Smooth muscle cell (in vitro differentiated cells): Measurements from ENCODE around the gene LRIG1. TPM values are rescaled to one million over a fixed set of nuclear protein-coding genes. Genes with fewer than 3 reads are reported as not detected.

Experiments used
- DNase-seq: peaks from one replicate; lab custom pipeline; 2025; ENCODE audit not compliant: unreplicated experiment; lab: John Stamatoyannopoulos, UW
- H2AFZ ChIP-seq: fragments of 200-600 bp; sonication (generic); 2 replicates; pipeline ENCODE4 v1.6.0; 2016; ENCODE audit warnings: antibody characterized with exemption, low read depth, mild to moderate bottlenecking
- H3F3A ChIP-seq: fragments of 200-600 bp; sonication (generic); 2 replicates; pipeline ENCODE4 v1.6.0; 2017; ENCODE audit warnings: antibody characterized with exemption, low read depth
- H3K27ac ChIP-seq: fragments of 200-600 bp; sonication (generic); 2 replicates; pipeline ENCODE4 v1.5.1; 2016; ENCODE audit warnings: low read depth, mild to moderate bottlenecking
- H3K27me3 ChIP-seq: fragments of 200-600 bp; sonication (generic); 2 replicates; pipeline ENCODE4 v1.6.1; 2016; ENCODE audit warnings: low read depth, mild to moderate bottlenecking
- H3K36me3 ChIP-seq: fragments of 200-600 bp; sonication (generic); 2 replicates; pipeline ENCODE4 v1.5.1; 2016; ENCODE audit warnings: low read depth
- H3K4me1 ChIP-seq: fragments of 200-600 bp; sonication (generic); 2 replicates; pipeline ENCODE4 v1.5.1; 2016; ENCODE audit warnings: low read depth
- H3K4me2 ChIP-seq: fragments of 200-600 bp; sonication (generic); 2 replicates; pipeline ENCODE4 v1.6.0; 2016; ENCODE audit warnings: mild to moderate bottlenecking
- H3K4me3 ChIP-seq: fragments of 200-600 bp; sonication (generic); 2 replicates; pipeline ENCODE4 v1.5.1; 2016; ENCODE audit warnings: mild to moderate bottlenecking
- H3K79me2 ChIP-seq: fragments of 200-600 bp; sonication (generic); 2 replicates; pipeline ENCODE4 v1.6.0; 2016; ENCODE audit warnings: low read depth, mild to moderate bottlenecking
- H3K9ac ChIP-seq: fragments of 200-600 bp; sonication (generic); 2 replicates; pipeline ENCODE4 v1.6.0; 2016; ENCODE audit warnings: low read depth
- H3K9me3 ChIP-seq: fragments of 200-600 bp; sonication (generic); replicated peaks from 2 replicates; pipeline ENCODE4 v1.5.1; 2016; ENCODE audit warnings: low read depth
- H4K20me1 ChIP-seq: fragments of 200-600 bp; sonication (generic); 2 replicates; pipeline ENCODE4 v1.6.0; 2016; ENCODE audit warnings: low read depth
- CTCF ChIP-seq: fragments of 200-600 bp; sonication (generic); IDR thresholded peaks from 2 replicates; pipeline ENCODE4 v1.5.1; 2017; ENCODE audit warnings: borderline replicate concordance, mild to moderate bottlenecking, antibody characterized with exemption; ENCODE audit not compliant: insufficient read depth, poor library complexity, severe bottlenecking
- WGBS: methylation state at CpG from one replicate; pipeline ENCODE4 v1.1.7; 2016; ENCODE audit warnings: low lambda C conversion rate; 5-methylcytosine and 5-hydroxymethylcytosine counted together
- polyA plus RNA-seq: library from polyadenylated mRNA; unstranded; fragments of >200 nt; fragmentation: Nextera tagmentation; extraction: Ambion mirVana; gene quantifications from 2 replicates; pipeline ENCODE4 v1.2.1, GENCODE V29; 2016
- total RNA-seq: library from RNA; depleted of rRNA; stranded (reverse); fragments of >200 nt; gene quantifications from 2 replicates; pipeline ENCODE4 v1.2.3, GENCODE V29; 2014

LRIG1 gene
- total and polyA plus RNA-seq, 2 experiments from 2014 or later: 26.5 to 31.3 TPM

- Histone ChIP-seq H4K20me1 (peaks cover 7% of the 10 kb centered on the region), H3K27me3 (no peaks in the 10 kb centered on the region), H3K4me1 (peaks cover 3% of the 10 kb centered on the region), H3K36me3 (no peaks in the 10 kb centered on the region), H3K79me2 (no peaks in the 10 kb centered on the region), H3K9ac (no peak overlapping the region), H3K9me3 (no peaks in the 10 kb centered on the region), H3F3A (no peaks in the 10 kb centered on the region), H3K27ac (no peak overlapping the region), H3K4me3 (no peak overlapping the region), H2AFZ (no peak overlapping the region), H3K4me2 (no peak overlapping the region)
- no peak for DNase-seq
- 52% methylated on average over 2 of the region's 2 CpGs for WGBS
- no peak for TF ChIP-seq CTCF
These were observed 124.3 kb downstream of the LRIG1 start for GRCh38 chr3:66376568-66376967.

GRCh38 chr3:66372681-66373350 is 128.0 kb downstream of the LRIG1 start:
- Histone ChIP-seq H3K4me2 (no peak overlapping the region), H3K36me3 (no peaks in the 10 kb centered on the region), H3K4me3 (no peak overlapping the region), H2AFZ (no peak overlapping the region), H3F3A (no peaks in the 10 kb centered on the region), H3K9ac (no peak overlapping the region), H4K20me1 (peaks cover 7% of the 10 kb centered on the region), H3K9me3 (no peaks in the 10 kb centered on the region), H3K79me2 (no peaks in the 10 kb centered on the region), H3K4me1 (no peaks in the 10 kb centered on the region), H3K27me3 (no peaks in the 10 kb centered on the region), H3K27ac (no peak overlapping the region)
- peak; percentile 8 for TF ChIP-seq CTCF
- 69% methylated on average over 18 of the region's 18 CpGs for WGBS
- no peak for DNase-seq

DNA sequence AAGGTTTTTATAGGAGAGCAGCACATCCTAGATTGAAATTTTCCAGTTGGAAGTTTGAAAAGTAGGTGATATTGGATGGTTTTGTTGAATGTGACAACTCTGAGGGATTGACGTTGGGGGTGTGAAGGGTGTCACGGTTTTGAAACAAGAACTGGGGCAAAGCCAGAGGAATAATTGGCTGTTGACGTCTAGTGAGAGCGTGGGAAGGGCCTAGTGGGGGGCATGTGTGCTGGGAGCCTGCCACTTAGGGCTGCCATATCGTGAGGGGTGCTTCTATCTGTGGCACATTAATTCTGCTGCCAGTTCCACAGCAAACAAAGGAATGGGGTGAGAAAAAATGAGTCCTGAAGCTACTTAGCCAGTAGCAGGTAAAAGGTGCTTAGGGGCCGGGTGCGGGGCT is 129.4 kb downstream of the LRIG1 start:
- Histone ChIP-seq H3K79me2 (no peaks in the 10 kb centered on the region), H3K4me3 (no peak overlapping the region), H3K9ac (no peak overlapping the region), H3K27ac (no peak overlapping the region), H3K9me3 (no peaks in the 10 kb centered on the region), H3K27me3 (no peaks in the 10 kb centered on the region), H3K4me2 (no peak overlapping the region), H2AFZ (no peak overlapping the region), H3F3A (no peaks in the 10 kb centered on the region), H3K4me1 (no peaks in the 10 kb centered on the region), H3K36me3 (no peaks in the 10 kb centered on the region), H4K20me1 (no peaks in the 10 kb centered on the region)
- WGBS: 95% methylated on average over 7 of the region's 7 CpGs
- DNase-seq: no peak
- TF ChIP-seq CTCF: no peak

DNA sequence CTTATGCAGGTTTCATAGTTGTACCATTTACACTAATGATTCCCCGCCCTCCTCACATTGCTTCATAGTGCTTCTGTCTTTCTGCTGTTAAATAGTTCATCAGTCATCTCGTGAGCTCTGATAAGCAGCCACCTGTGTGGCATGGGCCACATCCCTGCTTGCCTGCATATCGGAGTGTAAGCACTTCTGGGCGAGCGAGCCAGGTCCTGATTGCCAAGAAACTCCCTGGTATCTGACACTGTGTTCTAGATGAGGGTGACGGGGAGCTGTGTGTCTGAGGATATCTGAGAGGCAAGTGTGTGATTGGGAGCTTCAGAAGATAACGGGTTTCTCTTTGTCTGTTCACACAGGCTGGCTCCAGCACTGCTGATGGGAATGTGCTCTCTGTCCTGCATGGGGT is 130.6 kb downstream of the LRIG1 start:
- H3K4me3 ChIP-seq: no peak overlapping the region

More for the DNA sequence above, 130.6 kb downstream of the LRIG1 start:
- H3K9ac ChIP-seq: no peak overlapping the region
- 95% methylated on average over 7 of the region's 7 CpGs for WGBS
- no peaks in the 10 kb centered on the region for H3F3A ChIP-seq
- H3K4me1 ChIP-seq: no peaks in the 10 kb centered on the region
- no peak overlapping the region for H3K27ac ChIP-seq
- H3K27me3 ChIP-seq: no peaks in the 10 kb centered on the region
- no peaks in the 10 kb centered on the region for H3K79me2 ChIP-seq
- H2AFZ ChIP-seq: no peak overlapping the region
- no peaks in the 10 kb centered on the region for H4K20me1 ChIP-seq
- no peak for DNase-seq
- no peaks in the 10 kb centered on the region for H3K9me3 ChIP-seq
- no peak for TF ChIP-seq CTCF
- H3K4me2 ChIP-seq: no peak overlapping the region
- H3K36me3 ChIP-seq: no peaks in the 10 kb centered on the region
